Measurements from ENCODE around the gene FGD3. TPM values are rescaled to one million over a fixed set of nuclear protein-coding genes. Genes with fewer than 3 reads are reported as not detected.

Gene FGD3
- total RNA-seq, 1 donor from 2014 or later, result 0.46 TPM

GRCh38 chr9:92982130-92982529 is 34.8 kb downstream of the FGD3 start:
- no peak for TF ChIP-seq CTCF (IDR thresholded peaks at IDR 0.05; ENCODE audit: insufficient read depth, low read length, poor library complexity, severe bottlenecking)
- no peak for DNase-seq (ENCODE audit: low read depth)
- Histone ChIP-seq H3K36me3 (ENCODE audit: control insufficient read depth, insufficient read depth, low read length) (no peaks in the 10 kb centered on the region), H3K27me3 (ENCODE audit: control insufficient read depth, insufficient read depth, low read length) (no peaks in the 10 kb centered on the region), H3K4me3 (ENCODE audit: low read depth, low read length) (no peak overlapping the region)

- DNase-seq (ENCODE audit: low read depth), result no peak
- no peaks in the 10 kb centered on the region for H3K36me3 ChIP-seq (ENCODE audit: control insufficient read depth, insufficient read depth, low read length)
- no peak for TF ChIP-seq CTCF (IDR thresholded peaks at IDR 0.05; ENCODE audit: insufficient read depth, low read length, poor library complexity, severe bottlenecking)
- H3K4me3 ChIP-seq (ENCODE audit: low read depth, low read length), result no peak overlapping the region
- no peaks in the 10 kb centered on the region for H3K27me3 ChIP-seq (ENCODE audit: control insufficient read depth, insufficient read depth, low read length)
Observed at GRCh38 chr9:92983984-92984589, 36.8 kb downstream of the FGD3 start.

GRCh38 chr9:92984976-92985375 is 37.7 kb downstream of the FGD3 start:
- no peaks in the 10 kb centered on the region for H3K27me3 ChIP-seq (ENCODE audit: control insufficient read depth, insufficient read depth, low read length)
- no peaks in the 10 kb centered on the region for H3K36me3 ChIP-seq (ENCODE audit: control insufficient read depth, insufficient read depth, low read length)
- DNase-seq (ENCODE audit: low read depth), result no peak
- H3K4me3 ChIP-seq (ENCODE audit: low read depth, low read length), result no peak overlapping the region
- TF ChIP-seq CTCF (IDR thresholded peaks at IDR 0.05; ENCODE audit: insufficient read depth, low read length, poor library complexity, severe bottlenecking), result no peak

GRCh38 chr9:92986176-92987119 is 39.1 kb downstream of the FGD3 start:
- no peak for DNase-seq (ENCODE audit: low read depth)
- TF ChIP-seq CTCF (IDR thresholded peaks at IDR 0.05; ENCODE audit: insufficient read depth, low read length, poor library complexity, severe bottlenecking), result peak; percentile 36
- Histone ChIP-seq H3K27me3 (ENCODE audit: control insufficient read depth, insufficient read depth, low read length) (no peaks in the 10 kb centered on the region), H3K4me3 (ENCODE audit: low read depth, low read length) (no peak overlapping the region), H3K36me3 (ENCODE audit: control insufficient read depth, insufficient read depth, low read length) (no peaks in the 10 kb centered on the region)

- Histone ChIP-seq H3K36me3 (ENCODE audit: control insufficient read depth, insufficient read depth, low read length) (no peaks in the 10 kb centered on the region), H3K27me3 (ENCODE audit: control insufficient read depth, insufficient read depth, low read length) (no peaks in the 10 kb centered on the region), H3K4me3 (ENCODE audit: low read depth, low read length) (no peak overlapping the region)
- no peak for TF ChIP-seq CTCF (IDR thresholded peaks at IDR 0.05; ENCODE audit: insufficient read depth, low read length, poor library complexity, severe bottlenecking)
- no peak for DNase-seq (ENCODE audit: low read depth)
Observed at GRCh38 chr9:92988215-92988768, 41.0 kb downstream of the FGD3 start.

All from kidney epithelial cell (primary cell).